ENCODE results near the gene RGS6. TPM values are rescaled to one million over a fixed set of nuclear protein-coding genes. Genes with fewer than 3 reads are reported as not detected.

Gene RGS6
- total and polyA plus RNA-seq, 2 of the 4 experiments (the other 2 are of a cell fraction) = not detected

- POLR2A ChIA-PET (ENCODE audit: unreplicated experiment) = no interaction called here
- no peak overlapping the region for H3K4ac ChIP-seq (ENCODE audit: low read depth, low read length)
- no CpG with 5 or more reads among the region's 2 CpGs for WGBS, 2 experiments (ENCODE audit: extremely low coverage in 2 of 2, insufficient read length in 1 of 2)
- H3K4me3 ChIP-seq (ENCODE audit: insufficient read depth, low read depth, low read length) = no peak overlapping the region
- ATAC-seq (ENCODE audit: low read depth) (no peak), DNase-seq (no peak)
- no peaks in the 10 kb centered on the region for H3K79me1 ChIP-seq (ENCODE audit: low read depth in 1 of 2, low read length in 2 of 2)
- H4K8ac ChIP-seq (ENCODE audit: low read depth in 2 of 2, low read length in 2 of 2) = no peak overlapping the region
- no peaks in the 10 kb centered on the region for H4K20me1 ChIP-seq (ENCODE audit: insufficient read depth, low read length)
- intact Hi-C loops (cut with micrococcal nuclease) (no loop called here), in situ Hi-C loops (cut with MboI; ENCODE audit: low sequenced_read_pairs) (no loop called here), dilution Hi-C loops (cut with HindIII; ENCODE audit: low sequenced_read_pairs, unreplicated experiment) (no loop called here)
- no peak overlapping the region for H2BK5ac ChIP-seq (ENCODE audit: low read depth, low read length, poor library complexity, severe bottlenecking)
- no peak overlapping the region for H2BK120ac ChIP-seq (ENCODE audit: low read depth, low read length)
- no peak overlapping the region for H3K4me2 ChIP-seq (ENCODE audit: low read depth, low read length)
- no peak overlapping the region for H3K27ac ChIP-seq (ENCODE audit: insufficient read depth, low read length)
- BruUV-seq (replicated peaks) = no TSS peak
- H2AK5ac ChIP-seq (ENCODE audit: low read depth, low read length) = no peak overlapping the region
- no peaks in the 10 kb centered on the region for H3K9me1 ChIP-seq (ENCODE audit: insufficient read depth, low read length)
- H3K9me3 ChIP-seq (ENCODE audit: control insufficient read depth, insufficient read depth, low read length) = no peaks in the 10 kb centered on the region
- H3K14ac ChIP-seq (replicated peaks; ENCODE audit: low read depth, low read length) = no peak overlapping the region
- H2BK20ac ChIP-seq (ENCODE audit: low read depth, low read length) = no peak overlapping the region
- no peaks in the 10 kb centered on the region for H3K4me1 ChIP-seq (ENCODE audit: control insufficient read depth, insufficient read depth, low read length)
- H3K18ac ChIP-seq (ENCODE audit: low read depth, low read length) = no peak overlapping the region
- H2BK15ac ChIP-seq (ENCODE audit: low read depth, low read length) = no peak overlapping the region
- no peak overlapping the region for H4K91ac ChIP-seq (ENCODE audit: insufficient read depth, low read depth, low read length)
- H3K27me3 ChIP-seq (ENCODE audit: control insufficient read depth, insufficient read depth, low read length) = peaks cover 26% of the 10 kb centered on the region
- TF ChIP-seq MAFK (IDR thresholded peaks at IDR 0.05; ENCODE audit: low read depth, low read length) = no peak
- no peak for TF ChIP-seq USF2 (IDR thresholded peaks at IDR 0.05; ENCODE audit: low read depth, low read length)
- no peak for TF ChIP-seq BHLHE40 (IDR thresholded peaks at IDR 0.05; ENCODE audit: low read depth, low read length)
- no peak for TF ChIP-seq MXI1 (IDR thresholded peaks at IDR 0.05; ENCODE audit: borderline replicate concordance, low read depth, low read length)
- no peak for TF ChIP-seq CEBPB (IDR thresholded peaks at IDR 0.05; ENCODE audit: low read depth, low read length)
- TF ChIP-seq RAD21 (IDR thresholded peaks at IDR 0.05; ENCODE audit: low read length) = no peak
- TF ChIP-seq MAZ (IDR thresholded peaks at IDR 0.05; ENCODE audit: borderline replicate concordance, low read depth, low read length) = no peak
- no peak for TF ChIP-seq CTCF (conservative IDR thresholded peaks at IDR 0.05; ENCODE audit: low read depth, low read length)
- H4K5ac ChIP-seq (ENCODE audit: low read depth, low read length) = no peak overlapping the region
- CTCF ChIA-PET = no interaction called here
- no peaks in the 10 kb centered on the region for H3K36me3 ChIP-seq (ENCODE audit: control insufficient read depth, insufficient read depth, low read length)
- no peak overlapping the region for H3K56ac ChIP-seq (ENCODE audit: extremely low read depth, insufficient read depth, low read length)
- H2AFZ ChIP-seq (replicated peaks; ENCODE audit: low read length, poor library complexity) = no peak overlapping the region
- no peak overlapping the region for H2AK9ac ChIP-seq (replicated peaks; ENCODE audit: low read depth, low read length, poor library complexity)
- H3K23ac ChIP-seq (ENCODE audit: low read depth, low read length) = no peak overlapping the region
- H3K9ac ChIP-seq (ENCODE audit: low read depth, low read length) = no peak overlapping the region
Measured at GRCh38 chr14:72434856-72435255, 502.6 kb downstream of the RGS6 start.
